ENCODE data around the gene ATP5PD.

The ATP5PD gene

DNA sequence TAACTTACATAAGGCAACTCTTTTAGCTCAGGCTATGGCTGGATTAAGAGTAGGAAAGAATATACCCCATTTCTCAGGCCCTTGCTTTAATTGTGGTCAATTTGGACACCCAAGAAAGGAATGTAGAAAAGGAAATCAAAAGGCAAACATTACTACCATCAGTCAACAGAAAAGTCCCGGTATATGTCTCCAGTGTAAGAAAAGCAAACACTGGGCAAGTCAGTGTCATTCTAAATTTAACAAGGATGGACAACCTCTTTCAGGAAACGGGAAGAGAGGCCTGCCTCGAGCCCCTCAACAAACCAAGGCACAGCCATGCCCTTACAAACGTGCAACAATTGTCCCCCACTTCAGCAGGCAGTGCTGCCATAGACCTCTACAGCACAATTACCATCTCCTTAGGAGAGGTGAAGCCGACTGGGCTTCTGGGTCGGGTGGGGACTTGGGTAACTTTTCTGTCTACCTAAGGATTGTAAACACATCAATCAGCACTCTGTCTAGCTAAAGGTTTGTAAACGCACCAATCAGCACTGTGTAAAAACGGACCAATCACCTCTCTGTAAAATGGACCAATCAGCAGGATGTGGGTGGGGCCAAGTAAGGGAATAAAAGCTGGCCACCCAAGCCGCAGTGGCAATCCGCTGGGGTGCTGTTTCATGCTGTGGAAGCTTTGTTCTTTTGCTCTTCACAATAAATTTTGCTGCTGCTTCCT lies 21.9 kb downstream of the ATP5PD start:
- TF ChIP-seq CTCF (IDR thresholded peaks at IDR 0.05) = no peak
- H3K4me1 ChIP-seq (ENCODE audit: control insufficient read depth in 1 of 2, insufficient read depth in 1 of 2, low read depth in 1 of 2, low read length in 1 of 2) = peaks cover 31 to 39% of the 10 kb centered on the region in 2 experiments
- H3K4me3 ChIP-seq (ENCODE audit: low read depth in 1 of 2, low read length in 1 of 2) = no peak overlapping the region
- no peak overlapping the region for H3K27ac ChIP-seq
- no peaks in the 10 kb centered on the region for H3K9me3 ChIP-seq
- no peaks in the 10 kb centered on the region for H3K27me3 ChIP-seq
- H3K36me3 ChIP-seq = peaks cover 26% of the 10 kb centered on the region

DNA sequence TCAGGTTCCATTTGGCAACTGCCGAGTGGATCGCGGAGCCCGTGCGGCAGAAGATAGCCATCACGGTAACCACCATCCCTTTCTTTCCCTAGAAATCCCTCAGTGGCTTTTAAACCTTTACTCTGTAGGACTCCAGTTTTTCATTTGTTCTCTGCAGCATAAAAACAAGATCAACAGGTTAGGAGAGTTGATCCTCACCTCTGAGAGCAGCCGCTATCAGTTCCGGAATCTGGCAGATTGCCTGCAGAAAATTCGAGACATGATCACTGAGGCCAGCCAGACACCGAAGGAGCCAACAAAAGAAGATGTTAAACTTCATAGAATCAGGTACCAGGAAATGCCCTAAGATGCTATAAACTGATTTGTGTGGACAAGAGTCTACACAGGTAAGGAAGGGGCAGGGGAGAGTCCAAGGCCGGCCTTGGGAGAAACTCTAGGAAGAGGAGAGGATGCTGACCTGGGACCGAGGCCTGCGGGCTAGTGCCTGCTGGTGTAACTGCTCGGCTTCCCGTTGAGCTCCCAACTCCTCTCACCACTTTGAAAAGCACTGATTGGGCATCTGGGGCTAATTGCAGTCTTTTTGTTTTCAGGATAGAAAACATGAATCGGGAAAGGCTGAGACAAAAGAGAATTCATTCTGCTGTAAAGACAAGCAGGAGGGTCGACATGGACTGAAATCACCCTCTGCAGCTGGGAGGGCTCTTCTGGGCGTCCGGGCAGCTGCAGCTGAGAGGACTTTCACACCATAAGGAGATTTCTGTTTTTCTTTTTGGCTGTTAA lies 26.2 kb downstream of the ATP5PD start:
- Histone ChIP-seq H3K36me3 (peaks cover 26% of the 10 kb centered on the region), H3K4me1 (ENCODE audit: control insufficient read depth in 1 of 2, insufficient read depth in 1 of 2, low read depth in 1 of 2, low read length in 1 of 2) (peaks cover 10 to 18% of the 10 kb centered on the region in 2 experiments), H3K4me3 (ENCODE audit: low read depth in 1 of 2, low read length in 1 of 2) (no peak overlapping the region), H3K27ac (no peak overlapping the region), H3K9me3 (no peaks in the 10 kb centered on the region), H3K27me3 (no peaks in the 10 kb centered on the region)
- TF ChIP-seq CTCF (IDR thresholded peaks at IDR 0.05) = no peak

GRCh38 chr17:75019710-75020109 lies 27.1 kb downstream of the ATP5PD start:
- no peak overlapping the region for H3K27ac ChIP-seq
- H3K4me1 ChIP-seq (ENCODE audit: control insufficient read depth in 1 of 2, insufficient read depth in 1 of 2, low read depth in 1 of 2, low read length in 1 of 2) = peaks cover 10 to 11% of the 10 kb centered on the region in 2 experiments
- no peak overlapping the region for H3K4me3 ChIP-seq (ENCODE audit: low read depth in 1 of 2, low read length in 1 of 2)
- no peaks in the 10 kb centered on the region for H3K9me3 ChIP-seq
- peaks cover 26% of the 10 kb centered on the region for H3K36me3 ChIP-seq
- TF ChIP-seq CTCF (IDR thresholded peaks at IDR 0.05) = no peak
- H3K27me3 ChIP-seq = no peaks in the 10 kb centered on the region

- Histone ChIP-seq H3K4me3 (ENCODE audit: low read depth in 1 of 2, low read length in 1 of 2) (no peak overlapping the region), H3K9me3 (no peaks in the 10 kb centered on the region), H3K4me1 (ENCODE audit: control insufficient read depth in 1 of 2, insufficient read depth in 1 of 2, low read depth in 1 of 2, low read length in 1 of 2) (peaks cover 5 to 6% of the 10 kb centered on the region in 2 experiments), H3K27ac (no peak overlapping the region), H3K27me3 (no peaks in the 10 kb centered on the region), H3K36me3 (peaks cover 26% of the 10 kb centered on the region)
- no peak for TF ChIP-seq CTCF (IDR thresholded peaks at IDR 0.05)
These were observed 27.6 kb downstream of the ATP5PD start for GRCh38 chr17:75019146-75019545.

- no peak for TF ChIP-seq CTCF (IDR thresholded peaks at IDR 0.05)
- H3K36me3 ChIP-seq = no peaks in the 10 kb centered on the region
These were observed 33.6 kb downstream of the ATP5PD start for GRCh38 chr17:75013092-75013559.

More at GRCh38 chr17:75013092-75013559, 33.6 kb downstream of the ATP5PD start:
- Histone ChIP-seq H3K9me3 (no peaks in the 10 kb centered on the region), H3K27ac (peak overlapping the region; percentile 59), H3K4me1 (ENCODE audit: control insufficient read depth in 1 of 2, insufficient read depth in 1 of 2, low read depth in 1 of 2, low read length in 1 of 2) (peaks cover 16 to 18% of the 10 kb centered on the region in 2 experiments), H3K27me3 (no peaks in the 10 kb centered on the region), H3K4me3 (ENCODE audit: low read depth in 1 of 2, low read length in 1 of 2) (peak overlapping the region; percentile 71 to 91)

Measured in neutrophil (primary cell).